ENCODE data around the gene SLC35F5.
A peak's percentile ranks its signal among the peaks of the same experiment; 100 is the strongest.
"Not testable (repeated sequence)": the region's sequence is repeated elsewhere in the genome, so short reads cannot be mapped to it uniquely, and the experiment has no call there.

Gene SLC35F5, protein sequence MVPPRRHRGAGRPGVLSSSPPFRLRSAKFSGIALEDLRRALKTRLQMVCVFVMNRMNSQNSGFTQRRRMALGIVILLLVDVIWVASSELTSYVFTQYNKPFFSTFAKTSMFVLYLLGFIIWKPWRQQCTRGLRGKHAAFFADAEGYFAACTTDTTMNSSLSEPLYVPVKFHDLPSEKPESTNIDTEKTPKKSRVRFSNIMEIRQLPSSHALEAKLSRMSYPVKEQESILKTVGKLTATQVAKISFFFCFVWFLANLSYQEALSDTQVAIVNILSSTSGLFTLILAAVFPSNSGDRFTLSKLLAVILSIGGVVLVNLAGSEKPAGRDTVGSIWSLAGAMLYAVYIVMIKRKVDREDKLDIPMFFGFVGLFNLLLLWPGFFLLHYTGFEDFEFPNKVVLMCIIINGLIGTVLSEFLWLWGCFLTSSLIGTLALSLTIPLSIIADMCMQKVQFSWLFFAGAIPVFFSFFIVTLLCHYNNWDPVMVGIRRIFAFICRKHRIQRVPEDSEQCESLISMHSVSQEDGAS

DNA sequence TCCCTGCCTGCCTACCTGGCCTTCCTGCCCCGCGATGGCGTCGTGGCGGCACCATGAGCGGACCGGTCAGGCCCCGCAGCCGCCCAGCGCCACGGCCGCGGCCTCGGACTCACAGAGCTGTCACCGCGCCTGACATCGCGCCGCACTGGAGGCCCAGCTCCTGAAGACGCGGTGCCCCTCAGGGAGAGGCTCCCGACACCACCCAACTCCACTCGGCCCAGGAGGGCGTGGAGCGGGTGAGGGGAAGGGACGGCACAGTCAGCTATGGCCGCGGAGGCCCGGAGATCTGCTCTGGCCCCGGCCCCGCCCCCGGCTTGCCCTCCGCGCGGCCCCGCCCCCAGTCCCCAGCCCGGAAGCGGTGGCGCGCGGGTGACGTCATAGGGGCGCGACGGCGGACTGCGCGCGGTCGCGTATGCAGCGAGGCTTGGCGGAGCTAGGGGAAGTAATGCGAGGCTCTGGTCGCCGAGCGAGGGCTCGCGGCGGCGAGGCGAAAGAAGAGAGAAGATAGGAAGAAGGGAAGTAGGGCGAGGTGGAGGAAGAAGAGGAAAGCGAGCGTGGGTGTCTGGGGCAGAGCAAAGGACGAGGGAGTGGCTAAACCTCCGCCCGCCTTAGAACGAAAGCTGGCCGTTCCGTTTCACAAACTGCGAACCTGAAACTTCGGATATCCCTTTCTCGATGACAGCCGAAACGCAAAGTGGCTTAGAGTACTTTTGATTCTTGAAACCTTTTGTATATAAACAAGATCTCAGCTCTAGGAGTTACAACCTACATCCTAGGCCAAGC, at the start of gene SLC35F5:
Gene SLC35F5, minus strand, starts transcription at position 288 of the 783 bp plus-strand sequence. Its CDS starts 233 bp downstream, at position 55.
- Mint-ChIP-seq H3K4me1 (peaks cover 14% of the 10 kb centered on the region), H3K27ac (peak within 1 kb of the TSS; percentile 90), H3K4me3 (peak within 1 kb of the TSS; percentile 85), H3K9me3 (no peaks in the 10 kb centered on the region), H3K36me3 (peaks cover 6% of the 10 kb centered on the region), H3K27me3 (no peaks in the 10 kb centered on the region)
- peak; percentile 97 for ATAC-seq

DNA sequence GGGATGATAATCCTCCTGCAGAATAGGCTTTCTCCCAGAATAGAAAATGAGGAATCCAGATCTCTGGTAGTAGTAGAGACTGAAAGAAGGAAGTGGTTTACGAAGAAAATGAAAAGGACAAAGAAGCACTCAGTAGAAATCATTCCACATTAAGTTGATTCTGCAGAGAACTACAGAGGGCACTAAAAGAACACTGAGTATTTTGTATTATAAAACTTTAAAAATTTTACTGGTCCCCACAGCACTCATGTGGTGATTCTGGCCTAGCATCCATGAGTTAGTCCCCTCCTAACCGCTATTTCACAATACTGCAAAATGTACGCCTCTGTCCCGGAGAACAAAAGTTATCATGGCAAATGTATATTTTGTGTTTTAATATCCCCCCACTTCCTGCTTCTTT, 42.9 kb upstream of the SLC35F5 start:
- Mint-ChIP-seq H3K27ac (no peak overlapping the region), H3K36me3 (no peaks in the 10 kb centered on the region)

DNA sequence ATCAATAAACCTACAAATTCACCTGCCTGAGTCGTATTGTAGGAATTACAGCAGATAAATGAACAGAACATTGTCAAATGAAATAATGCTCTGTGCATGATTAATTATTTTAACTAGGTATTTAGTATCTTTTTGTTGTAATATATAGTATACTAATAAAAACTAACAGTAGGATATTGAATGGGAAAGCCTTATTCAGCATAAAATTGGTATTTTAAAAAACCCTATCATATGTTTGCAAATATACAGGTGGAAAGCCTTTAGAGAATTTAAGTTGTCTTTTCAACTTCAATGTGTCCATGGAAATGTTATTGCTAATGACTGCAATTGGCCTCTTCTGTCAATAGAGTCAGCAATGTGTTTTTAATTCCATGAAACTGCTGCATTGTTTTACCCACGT, 40.8 kb upstream of the SLC35F5 start:
- Mint-ChIP-seq H3K27me3 (no peaks in the 10 kb centered on the region), H3K9me3 (no peaks in the 10 kb centered on the region), H3K27ac (no peak overlapping the region), H3K4me1 (peaks cover 29% of the 10 kb centered on the region), H3K4me3 (no peak overlapping the region), H3K36me3 (no peaks in the 10 kb centered on the region)
- ATAC-seq: no peak

More for the DNA sequence above, 42.9 kb upstream of the SLC35F5 start:
- ATAC-seq: no peak
- no peak overlapping the region for H3K4me3 Mint-ChIP-seq
- no peaks in the 10 kb centered on the region for H3K9me3 Mint-ChIP-seq
- peaks cover 18% of the 10 kb centered on the region for H3K4me1 Mint-ChIP-seq
- H3K27me3 Mint-ChIP-seq: no peaks in the 10 kb centered on the region

DNA sequence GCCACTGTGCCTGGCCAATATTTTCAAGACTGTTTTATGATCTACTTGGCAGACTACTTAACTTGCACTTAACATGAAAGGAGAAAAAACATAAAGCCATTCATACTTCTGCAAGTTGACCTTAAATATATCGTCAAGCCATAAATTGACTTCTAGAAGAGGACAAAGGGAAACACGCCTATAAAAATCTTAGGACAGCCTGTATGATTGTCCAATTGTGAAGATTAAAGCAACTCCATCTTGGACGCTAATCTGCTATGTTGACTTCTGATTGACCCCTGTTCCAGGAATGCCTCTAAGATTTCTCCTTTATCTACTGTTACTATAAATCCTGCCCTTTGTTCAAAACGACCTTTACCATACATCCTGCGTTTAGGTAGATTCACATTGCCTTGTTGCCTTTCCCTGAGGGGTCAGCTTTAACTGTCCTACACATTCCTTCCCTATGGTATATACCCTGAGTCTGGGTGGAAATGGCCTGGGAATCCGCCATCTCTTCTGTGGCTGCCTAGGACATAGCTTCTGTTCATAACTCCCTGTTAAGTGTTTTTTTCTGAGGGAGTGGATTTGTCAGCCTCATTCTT, 40.2 kb upstream of the SLC35F5 start:
- Mint-ChIP-seq H3K27ac (no peak overlapping the region), H3K9me3 (no peaks in the 10 kb centered on the region), H3K36me3 (no peaks in the 10 kb centered on the region), H3K4me3 (no peak overlapping the region), H3K27me3 (no peaks in the 10 kb centered on the region), H3K4me1 (peaks cover 34% of the 10 kb centered on the region)
- no peak for ATAC-seq

DNA sequence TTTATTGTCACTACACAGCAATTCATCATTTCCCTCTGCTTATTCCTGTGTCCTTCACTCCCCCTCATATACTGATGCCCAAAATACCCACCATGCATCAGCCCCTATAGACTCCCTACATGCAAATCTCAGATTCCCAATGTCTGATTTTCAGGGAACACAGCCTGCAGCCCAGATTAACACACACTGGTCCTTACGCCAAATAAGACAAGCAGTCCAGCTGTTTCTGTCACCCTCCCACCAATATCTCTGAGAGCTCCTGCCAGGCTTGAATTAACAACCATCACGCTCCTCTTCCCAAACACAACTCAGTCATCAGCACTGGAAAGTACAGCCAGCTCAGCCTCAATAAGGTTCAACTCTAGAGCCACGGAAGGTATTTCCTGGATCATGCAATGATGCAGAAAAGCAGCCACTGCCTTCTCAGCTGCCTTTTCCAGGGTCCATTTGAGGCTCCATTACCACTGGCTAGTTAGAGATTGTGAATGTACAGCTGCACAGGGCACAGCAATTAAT, 39.0 kb upstream of the SLC35F5 start:
- no peak overlapping the region for H3K4me3 Mint-ChIP-seq
- H3K27me3 Mint-ChIP-seq: no peaks in the 10 kb centered on the region
- H3K9me3 Mint-ChIP-seq: no peaks in the 10 kb centered on the region
- ATAC-seq: no peak
- no peaks in the 10 kb centered on the region for H3K36me3 Mint-ChIP-seq
- no peak overlapping the region for H3K27ac Mint-ChIP-seq
- peaks cover 36% of the 10 kb centered on the region for H3K4me1 Mint-ChIP-seq

DNA sequence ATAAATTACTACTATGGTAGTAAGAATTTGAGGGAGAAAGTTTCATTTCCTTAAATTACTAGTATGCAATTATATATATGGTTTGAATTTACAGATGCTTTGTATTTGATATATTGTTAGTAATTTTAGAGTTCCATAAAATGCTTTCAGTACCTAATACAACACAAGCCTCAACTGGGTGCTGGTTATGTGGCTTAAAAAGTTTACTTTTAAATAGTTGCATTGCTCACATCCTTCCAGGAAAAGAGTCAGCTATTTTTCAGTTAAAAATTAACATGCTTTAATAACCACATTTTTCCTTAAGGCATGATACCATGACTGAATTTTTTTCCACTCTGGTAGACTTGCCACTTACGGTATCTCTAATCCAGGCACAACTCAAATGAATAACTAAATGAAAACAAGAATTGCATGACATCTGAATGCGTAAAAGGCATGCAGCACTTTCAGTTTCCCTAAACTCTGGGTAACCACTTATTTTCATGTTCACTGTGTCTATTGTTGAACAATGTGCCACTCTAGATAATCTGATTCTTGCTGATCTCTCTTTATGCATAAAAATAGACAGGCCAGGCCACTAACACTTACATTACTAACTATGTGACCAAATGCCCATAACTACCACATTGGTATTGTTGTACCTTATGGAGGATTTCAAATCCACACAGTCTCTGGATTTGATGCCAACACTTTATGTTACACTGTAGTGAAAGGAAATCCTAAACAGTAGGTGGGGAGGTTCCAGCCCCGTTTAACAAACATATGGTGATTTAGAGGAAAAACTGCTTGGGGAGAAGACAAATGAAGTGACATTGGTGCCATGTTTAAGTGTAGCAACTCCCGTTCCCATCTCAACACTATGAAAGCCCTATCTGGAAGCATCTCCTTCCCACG, 35.5 kb upstream of the SLC35F5 start:
- H3K27ac Mint-ChIP-seq: peak overlapping the region; percentile 56

DNA sequence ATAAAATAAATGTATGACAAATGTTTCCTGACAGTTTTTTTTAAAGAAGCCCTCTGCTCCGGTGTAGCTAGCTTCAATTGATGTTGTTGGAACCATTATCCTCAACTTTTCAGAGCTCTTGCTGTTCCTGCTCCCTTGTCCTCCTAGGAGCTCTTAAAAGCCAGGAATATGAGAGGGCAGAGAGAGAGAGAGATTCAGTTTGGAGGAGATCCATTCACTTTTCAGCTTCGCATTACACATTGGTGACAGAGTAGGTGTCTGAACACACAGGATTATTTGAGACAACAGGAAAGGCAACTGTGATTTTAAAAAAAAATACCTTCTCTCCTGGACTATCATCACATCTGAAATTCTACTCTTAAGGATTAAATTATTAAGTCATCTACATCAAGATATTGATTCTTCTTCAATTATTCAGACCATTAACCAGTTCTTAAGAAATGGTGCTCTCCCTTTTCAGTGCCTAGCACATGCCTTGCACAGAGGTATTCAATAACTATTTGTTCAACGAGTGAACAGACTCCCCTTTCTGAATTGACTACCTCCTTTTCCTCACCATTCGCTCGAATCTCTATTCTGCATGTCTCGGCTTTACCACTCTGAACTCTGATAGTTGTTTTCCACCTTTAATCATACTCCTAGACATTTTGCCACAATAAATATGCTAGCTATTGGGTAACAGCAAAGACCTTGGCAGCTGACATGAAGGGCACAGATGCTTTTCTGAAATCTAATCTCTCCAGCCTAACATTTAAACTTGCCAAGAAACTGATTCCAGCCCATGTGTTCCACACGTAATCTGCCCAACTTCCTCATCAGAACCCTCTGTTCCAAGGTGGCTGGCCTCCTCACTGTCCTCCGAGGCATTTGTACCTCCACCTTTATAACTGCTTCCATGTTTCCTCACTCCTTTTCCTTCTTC, 28.6 kb upstream of the SLC35F5 start:
- no peaks in the 10 kb centered on the region for H3K9me3 Mint-ChIP-seq
- ATAC-seq: no peak
- no peaks in the 10 kb centered on the region for H3K27me3 Mint-ChIP-seq
- no peak overlapping the region for H3K4me3 Mint-ChIP-seq
- H3K36me3 Mint-ChIP-seq: no peaks in the 10 kb centered on the region
- no peak overlapping the region for H3K27ac Mint-ChIP-seq
- peaks cover 8% of the 10 kb centered on the region for H3K4me1 Mint-ChIP-seq

More for the DNA sequence above, 35.5 kb upstream of the SLC35F5 start:
- H3K27me3 Mint-ChIP-seq: no peaks in the 10 kb centered on the region
- peak; percentile 88 for ATAC-seq
- H3K4me1 Mint-ChIP-seq: peaks cover 23% of the 10 kb centered on the region
- no peaks in the 10 kb centered on the region for H3K36me3 Mint-ChIP-seq
- no peaks in the 10 kb centered on the region for H3K9me3 Mint-ChIP-seq
- H3K4me3 Mint-ChIP-seq: peak overlapping the region; percentile 36

DNA sequence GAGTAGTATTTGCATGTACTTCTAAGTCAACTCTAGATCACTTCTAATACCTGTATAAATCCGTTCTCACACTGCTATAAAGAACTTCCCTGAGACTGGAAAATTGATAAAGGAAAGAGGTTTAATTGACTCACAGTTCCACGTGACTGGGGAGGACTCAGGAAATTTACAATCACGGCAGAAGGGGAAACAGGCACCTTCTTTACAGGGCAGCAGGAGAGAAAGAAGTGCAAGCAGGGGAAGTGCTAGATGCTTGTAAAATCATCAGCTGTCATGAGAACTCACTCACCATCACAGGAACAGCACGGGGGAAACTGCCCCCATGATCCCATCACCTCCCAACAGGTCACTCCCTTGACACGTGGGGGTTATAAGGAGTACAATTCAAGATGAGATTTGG, 24.0 kb upstream of the SLC35F5 start:
- Mint-ChIP-seq H3K36me3 (no peaks in the 10 kb centered on the region), H3K4me1 (peaks cover 15% of the 10 kb centered on the region), H3K4me3 (no peak overlapping the region), H3K27ac (peak overlapping the region; percentile 41), H3K9me3 (no peaks in the 10 kb centered on the region), H3K27me3 (no peaks in the 10 kb centered on the region)
- no peak for ATAC-seq

DNA sequence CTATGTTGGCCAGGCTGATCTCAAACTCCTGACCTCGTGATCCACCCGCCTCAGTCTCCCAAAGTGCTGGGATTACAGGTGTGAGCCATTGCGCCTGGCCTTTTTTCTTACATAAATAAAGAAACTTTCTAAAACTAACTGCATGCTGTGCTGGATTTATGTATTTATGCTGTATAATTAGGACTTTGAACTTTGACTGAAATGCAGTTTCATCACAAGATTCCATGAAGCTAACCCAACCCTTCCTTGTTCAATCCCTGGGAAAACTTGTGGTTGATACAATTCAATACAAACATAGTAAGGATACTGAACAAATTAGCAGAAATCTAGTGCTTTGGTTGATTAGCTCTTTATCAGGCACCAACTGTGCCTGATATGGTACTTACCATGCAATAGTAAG, 20.9 kb upstream of the SLC35F5 start:
- no peaks in the 10 kb centered on the region for H3K27me3 Mint-ChIP-seq
- no peaks in the 10 kb centered on the region for H3K9me3 Mint-ChIP-seq
- no peak overlapping the region for H3K4me3 Mint-ChIP-seq
- no peak overlapping the region for H3K27ac Mint-ChIP-seq
- no peaks in the 10 kb centered on the region for H3K36me3 Mint-ChIP-seq
- no peak for ATAC-seq
- H3K4me1 Mint-ChIP-seq: peaks cover 22% of the 10 kb centered on the region

DNA sequence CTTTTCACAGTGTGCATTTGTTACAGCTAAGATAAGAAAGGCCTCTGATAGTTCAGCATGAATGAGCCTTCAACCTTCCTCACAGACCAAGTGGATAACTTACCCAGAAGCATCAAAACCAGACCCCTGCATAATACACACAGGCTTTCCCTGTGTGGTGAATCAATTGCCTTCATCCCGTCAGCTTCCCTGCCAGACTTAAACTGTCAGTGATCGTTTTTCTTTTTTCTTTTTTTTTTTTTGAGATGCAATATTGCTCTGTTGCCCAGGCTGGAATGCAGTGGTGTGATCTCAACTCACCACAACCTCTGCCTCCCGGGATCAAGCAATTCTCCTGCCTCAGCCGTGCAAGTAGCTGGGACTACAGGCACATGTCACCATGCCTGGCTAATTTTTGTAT, 20.5 kb upstream of the SLC35F5 start:
- H3K9me3 Mint-ChIP-seq: no peaks in the 10 kb centered on the region
- no peaks in the 10 kb centered on the region for H3K36me3 Mint-ChIP-seq
- peaks cover 22% of the 10 kb centered on the region for H3K4me1 Mint-ChIP-seq
- H3K27ac Mint-ChIP-seq: no peak overlapping the region
- H3K4me3 Mint-ChIP-seq: no peak overlapping the region
- no peaks in the 10 kb centered on the region for H3K27me3 Mint-ChIP-seq
- no peak for ATAC-seq

DNA sequence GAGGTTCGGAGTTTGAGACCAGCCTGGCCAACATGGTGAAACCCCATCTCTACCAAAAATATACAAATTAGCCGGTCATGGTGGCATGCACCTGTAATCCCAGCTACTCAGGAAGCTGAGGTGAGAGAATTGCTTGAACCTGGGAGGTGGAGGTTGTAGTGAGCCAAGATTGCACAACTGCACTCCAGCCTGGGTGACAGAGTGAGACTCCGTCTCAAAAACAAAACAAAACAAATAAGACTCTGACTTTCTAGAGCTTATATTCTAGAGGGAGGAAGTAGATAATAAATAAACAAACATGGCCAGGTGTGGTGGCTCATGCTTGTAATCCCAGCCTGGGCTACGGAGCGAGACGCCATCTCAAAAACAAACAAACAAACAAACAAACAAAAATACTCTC, 18.2 kb upstream of the SLC35F5 start:
- not testable (repeated sequence) for H3K27me3 Mint-ChIP-seq, H3K4me3 Mint-ChIP-seq, H3K9me3 Mint-ChIP-seq, H3K36me3 Mint-ChIP-seq, H3K27ac Mint-ChIP-seq, ATAC-seq
- H3K4me1 Mint-ChIP-seq: peaks cover 13% of the 10 kb centered on the region

DNA sequence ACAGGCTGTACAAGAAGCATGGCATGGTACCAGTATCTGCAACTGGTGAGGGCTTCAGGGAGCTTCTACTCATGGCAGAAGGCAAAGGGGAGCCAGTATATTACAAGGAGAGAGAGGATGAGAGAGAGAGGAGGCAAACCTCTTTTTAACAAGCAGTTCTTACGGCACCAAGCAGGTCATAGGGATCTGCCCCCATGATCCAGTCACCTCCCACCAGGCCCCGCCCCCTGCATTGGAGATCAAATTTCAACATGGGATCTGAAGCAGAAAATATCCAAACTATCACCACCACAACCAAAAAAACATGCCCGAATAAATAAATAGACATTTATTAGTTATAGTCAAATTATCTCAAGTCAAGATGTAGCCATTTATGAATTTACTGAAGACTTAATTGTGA, 14.5 kb upstream of the SLC35F5 start:
- H3K9me3 Mint-ChIP-seq: no peaks in the 10 kb centered on the region
- H3K27me3 Mint-ChIP-seq: no peaks in the 10 kb centered on the region
- peaks cover 7% of the 10 kb centered on the region for H3K4me1 Mint-ChIP-seq
- no peak overlapping the region for H3K27ac Mint-ChIP-seq
- H3K4me3 Mint-ChIP-seq: no peak overlapping the region
- H3K36me3 Mint-ChIP-seq: no peaks in the 10 kb centered on the region
- no peak for ATAC-seq

DNA sequence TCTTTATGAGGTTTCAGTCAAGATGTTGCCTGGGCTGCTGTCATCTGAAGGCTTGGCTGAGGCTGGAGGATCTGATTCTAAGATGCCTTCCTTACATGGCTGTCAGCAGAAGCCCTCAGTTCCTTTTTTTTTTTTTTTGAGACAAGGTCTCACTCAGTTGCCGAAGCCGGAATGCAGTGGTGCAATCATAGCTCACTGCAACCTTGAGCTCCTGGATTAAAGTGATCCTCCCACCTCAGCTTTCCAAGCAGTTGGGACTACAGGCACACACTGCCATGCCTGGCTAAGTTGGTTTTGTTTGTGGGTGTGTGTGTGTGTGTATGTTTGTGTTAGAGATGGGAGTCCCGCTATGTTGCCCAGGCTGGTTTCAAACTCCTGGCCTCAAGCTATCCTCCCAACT, 13.1 kb upstream of the SLC35F5 start:
- peaks cover 9% of the 10 kb centered on the region for H3K36me3 Mint-ChIP-seq
- H3K4me1 Mint-ChIP-seq: peaks cover 2% of the 10 kb centered on the region
- H3K27me3 Mint-ChIP-seq: no peaks in the 10 kb centered on the region
- no peak for ATAC-seq
- H3K9me3 Mint-ChIP-seq: peaks cover 4% of the 10 kb centered on the region
- H3K4me3 Mint-ChIP-seq: no peak overlapping the region
- no peak overlapping the region for H3K27ac Mint-ChIP-seq

DNA sequence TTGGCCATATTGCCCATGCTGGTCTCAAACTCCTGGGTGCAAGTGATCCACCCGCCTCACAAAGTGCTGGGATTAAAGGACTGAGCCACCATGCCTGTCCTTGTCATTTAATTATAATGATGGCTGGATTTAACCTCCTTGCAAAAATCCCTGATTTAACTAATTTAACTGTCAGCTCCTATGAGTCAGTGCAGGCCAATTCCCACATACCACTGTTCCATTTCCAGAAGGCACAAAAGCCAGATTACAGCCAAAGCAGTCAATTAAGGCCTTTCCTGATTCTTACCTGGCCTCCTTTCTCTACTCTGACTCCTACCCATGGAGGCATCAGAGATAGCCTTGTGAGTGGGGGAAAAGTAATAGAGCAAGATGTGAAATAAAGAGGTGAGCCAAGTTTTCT, 12.3 kb upstream of the SLC35F5 start:
- H3K36me3 Mint-ChIP-seq: peaks cover 14% of the 10 kb centered on the region
- no peak overlapping the region for H3K27ac Mint-ChIP-seq
- peaks cover 4% of the 10 kb centered on the region for H3K9me3 Mint-ChIP-seq
- ATAC-seq: no peak
- H3K27me3 Mint-ChIP-seq: no peaks in the 10 kb centered on the region
- no peak overlapping the region for H3K4me3 Mint-ChIP-seq
- H3K4me1 Mint-ChIP-seq: no peaks in the 10 kb centered on the region

All from stimulated activated memory B cell treated with anti-CD40 and anti-IgM and Interleukin-4, amounts not matched to agents 10 μg/mL and 1 μg/mL and 100 μg/mL, for 72 hours (primary cell).